ENCODE results near the gene TNFRSF14. TPM values are rescaled to one million over a fixed set of nuclear protein-coding genes. Genes with fewer than 3 reads are reported as not detected.

TNFRSF14 gene
- total and polyA plus RNA-seq, 9 of the 15 experiments (the other 6 are each of a cell fraction or from before 2014, with no cell fraction given): 0.11 to 2.3 (median 0.68) TPM; not detected in 2

DNA sequence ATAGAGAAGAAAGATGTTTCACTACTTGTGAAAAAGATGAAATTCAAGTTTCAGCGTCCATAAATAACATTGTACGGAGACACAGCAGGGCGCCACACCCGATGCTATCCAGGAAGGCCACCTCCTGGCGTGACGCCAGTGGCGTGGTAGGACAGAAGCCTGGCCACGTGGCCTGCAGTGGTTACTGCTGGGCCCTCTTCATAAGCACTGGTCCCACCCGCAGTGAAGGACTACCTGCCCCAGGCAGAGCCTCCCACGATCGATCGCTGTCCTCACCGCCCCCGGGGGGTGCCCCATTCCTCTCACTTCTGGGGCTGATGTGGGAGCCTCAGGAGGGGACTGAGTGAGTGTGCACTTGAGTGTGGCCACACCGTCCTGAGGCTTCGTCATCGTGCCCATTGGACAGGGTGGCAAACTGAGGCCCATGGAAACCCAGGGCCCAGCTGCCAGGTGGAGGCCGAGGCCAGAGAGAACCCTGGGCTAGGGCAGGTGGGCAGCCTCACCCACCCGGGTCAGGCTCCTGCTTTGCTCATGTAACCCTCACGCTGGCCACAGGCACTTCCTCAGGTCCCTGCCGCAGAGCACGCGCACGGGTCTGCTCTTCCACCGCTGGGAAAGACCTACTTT, 14.4 kb upstream of the TNFRSF14 start (continued):
- TF ChIP-seq ZBTB11 (CRISPR knock-in tag; IDR thresholded peaks at IDR 0.05): 0 out of 6 replicates have a peak, but pooled peaks of 1 of the 3 experiments have one; percentile 29
- no peak; the same call in 1 of the 2 replicates for TF ChIP-seq HES1 (IDR thresholded peaks at IDR 0.05; ENCODE audit: low read depth)
- peak; percentile 22; the same call in 1 of the 2 replicates for TF ChIP-seq SMARCE1 (IDR thresholded peaks at IDR 0.05)
- TF ChIP-seq CBFA2T2 (conservative IDR thresholded peaks at IDR 0.05): 0 out of 2 replicates have a peak, but pooled peaks have one; percentile 36
- TF ChIP-seq ZNF274 (IDR thresholded peaks at IDR 0.05; ENCODE audit: borderline replicate concordance, low read depth, low read length): no peak
- peak; percentile 61 for TF ChIP-seq SOX6 (IDR thresholded peaks at IDR 0.05)
- TF ChIP-seq PCBP1 (IDR thresholded peaks at IDR 0.05; ENCODE audit: low read depth, low read length, poor library complexity, severe bottlenecking): peak; percentile 57
- TF ChIP-seq ZFP36 (IDR thresholded peaks at IDR 0.05; ENCODE audit: low read depth, low read length, partially characterized antibody): peak; percentile 48
- TF ChIP-seq TRIM28 (IDR thresholded peaks at IDR 0.05): peak; percentile 37; the same call in 1 of the 2 replicates
- TF ChIP-seq CEBPZ (IDR thresholded peaks at IDR 0.05; ENCODE audit: borderline replicate concordance, low read depth, low read length): no peak
- TF ChIP-seq, protein P1, sequence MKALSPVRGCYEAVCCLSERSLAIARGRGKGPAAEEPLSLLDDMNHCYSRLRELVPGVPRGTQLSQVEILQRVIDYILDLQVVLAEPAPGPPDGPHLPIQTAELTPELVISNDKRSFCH (CRISPR knock-in tag; IDR thresholded peaks at IDR 0.05): no peak
- TF ChIP-seq, protein P1 (tag; IDR thresholded peaks at IDR 0.05): peak; percentile 84
- peak; percentile 63 for TF ChIP-seq SP1 (CRISPR knock-in tag; IDR thresholded peaks at IDR 0.05)
- TF ChIP-seq ZNF644 (tag; IDR thresholded peaks at IDR 0.05; ENCODE audit: low read depth): peak; percentile 55; the same call in 1 of the 2 replicates
- TF ChIP-seq KLF6 (CRISPR knock-in tag; IDR thresholded peaks at IDR 0.05; ENCODE audit: borderline replicate concordance): peak; percentile 36; the same call in 1 of the 2 replicates
- no peak for TF ChIP-seq SLC30A9 (CRISPR knock-in tag; IDR thresholded peaks at IDR 0.05)
- TF ChIP-seq, protein P2, sequence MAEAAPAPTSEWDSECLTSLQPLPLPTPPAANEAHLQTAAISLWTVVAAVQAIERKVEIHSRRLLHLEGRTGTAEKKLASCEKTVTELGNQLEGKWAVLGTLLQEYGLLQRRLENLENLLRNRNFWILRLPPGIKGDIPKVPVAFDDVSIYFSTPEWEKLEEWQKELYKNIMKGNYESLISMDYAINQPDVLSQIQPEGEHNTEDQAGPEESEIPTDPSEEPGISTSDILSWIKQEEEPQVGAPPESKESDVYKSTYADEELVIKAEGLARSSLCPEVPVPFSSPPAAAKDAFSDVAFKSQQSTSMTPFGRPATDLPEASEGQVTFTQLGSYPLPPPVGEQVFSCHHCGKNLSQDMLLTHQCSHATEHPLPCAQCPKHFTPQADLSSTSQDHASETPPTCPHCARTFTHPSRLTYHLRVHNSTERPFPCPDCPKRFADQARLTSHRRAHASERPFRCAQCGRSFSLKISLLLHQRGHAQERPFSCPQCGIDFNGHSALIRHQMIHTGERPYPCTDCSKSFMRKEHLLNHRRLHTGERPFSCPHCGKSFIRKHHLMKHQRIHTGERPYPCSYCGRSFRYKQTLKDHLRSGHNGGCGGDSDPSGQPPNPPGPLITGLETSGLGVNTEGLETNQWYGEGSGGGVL (CRISPR knock-in tag; IDR thresholded peaks at IDR 0.05): no peak
